ENCODE data around the gene SLC9A8.

SLC9A8 gene

GRCh38 chr20:49814057-49814694, 1.5 kb downstream of the SLC9A8 start:
- no peak for DNase-seq (ENCODE audit: low read depth)

GRCh38 chr20:49818816-49819215, 6.2 kb downstream of the SLC9A8 start:
- no peak for DNase-seq (ENCODE audit: low read depth)

GRCh38 chr20:49819702-49820101, 7.1 kb downstream of the SLC9A8 start:
- no peak for DNase-seq (ENCODE audit: low read depth)

- DNase-seq (ENCODE audit: low read depth) = peak; percentile 24
These were observed 8.8 kb downstream of the SLC9A8 start for GRCh38 chr20:49821381-49821780.

- DNase-seq (ENCODE audit: low read depth) = peak; percentile 52
These were observed 9.3 kb downstream of the SLC9A8 start for GRCh38 chr20:49821870-49822331.

- no peak for DNase-seq (ENCODE audit: low read depth)
These were observed 10.7 kb downstream of the SLC9A8 start for GRCh38 chr20:49823152-49823847.

GRCh38 chr20:49824206-49824605, 11.6 kb downstream of the SLC9A8 start:
- DNase-seq (ENCODE audit: low read depth) = no peak

GRCh38 chr20:49825521-49826033, 12.9 kb downstream of the SLC9A8 start:
- DNase-seq (ENCODE audit: low read depth) = no peak

GRCh38 chr20:49831022-49831769, 18.6 kb downstream of the SLC9A8 start:
- DNase-seq (ENCODE audit: low read depth) = no peak

- DNase-seq (ENCODE audit: low read depth) = no peak
These were observed 19.4 kb downstream of the SLC9A8 start for GRCh38 chr20:49831770-49832631.

GRCh38 chr20:49832632-49833327, 20.2 kb downstream of the SLC9A8 start:
- DNase-seq (ENCODE audit: low read depth) = no peak

- no peak for DNase-seq (ENCODE audit: low read depth)
These were observed 20.9 kb downstream of the SLC9A8 start for GRCh38 chr20:49833483-49833882.

GRCh38 chr20:49835031-49835430, 22.4 kb downstream of the SLC9A8 start:
- no peak for DNase-seq (ENCODE audit: low read depth)

- DNase-seq (ENCODE audit: low read depth) = no peak
These were observed 25.9 kb downstream of the SLC9A8 start for GRCh38 chr20:49838546-49838945.

- no peak for DNase-seq (ENCODE audit: low read depth)
These were observed 30.5 kb downstream of the SLC9A8 start for GRCh38 chr20:49843139-49843538.

GRCh38 chr20:49843770-49844380, 31.2 kb downstream of the SLC9A8 start:
- DNase-seq (ENCODE audit: low read depth) = no peak

GRCh38 chr20:49845060-49845459, 32.4 kb downstream of the SLC9A8 start:
- no peak for DNase-seq (ENCODE audit: low read depth)

GRCh38 chr20:49846206-49846807, 33.7 kb downstream of the SLC9A8 start:
- peak; percentile 78 for DNase-seq (ENCODE audit: low read depth)

- no peak for DNase-seq (ENCODE audit: low read depth)
These were observed 38.0 kb downstream of the SLC9A8 start for GRCh38 chr20:49850463-49851230.

Data from ELR (cell line).